GM19467 (cell line): ENCODE data around the gene KCNK7.

Source experiments
- ATAC-seq: cut with Tn5 transposase; IDR thresholded peaks from one replicate; pipeline ENCODE4 v1.9.1; 2021; ENCODE audit warnings: mild to moderate bottlenecking, moderate library complexity; ENCODE audit not compliant: unreplicated experiment

Gene KCNK7

GRCh38 chr11:65627202-65627601 is 31.6 kb upstream of the KCNK7 start:
- ATAC-seq = no peak

GRCh38 chr11:65625628-65626342 is 30.2 kb upstream of the KCNK7 start:
- no peak for ATAC-seq

GRCh38 chr11:65624931-65625627 is 29.5 kb upstream of the KCNK7 start:
- no peak for ATAC-seq

DNA sequence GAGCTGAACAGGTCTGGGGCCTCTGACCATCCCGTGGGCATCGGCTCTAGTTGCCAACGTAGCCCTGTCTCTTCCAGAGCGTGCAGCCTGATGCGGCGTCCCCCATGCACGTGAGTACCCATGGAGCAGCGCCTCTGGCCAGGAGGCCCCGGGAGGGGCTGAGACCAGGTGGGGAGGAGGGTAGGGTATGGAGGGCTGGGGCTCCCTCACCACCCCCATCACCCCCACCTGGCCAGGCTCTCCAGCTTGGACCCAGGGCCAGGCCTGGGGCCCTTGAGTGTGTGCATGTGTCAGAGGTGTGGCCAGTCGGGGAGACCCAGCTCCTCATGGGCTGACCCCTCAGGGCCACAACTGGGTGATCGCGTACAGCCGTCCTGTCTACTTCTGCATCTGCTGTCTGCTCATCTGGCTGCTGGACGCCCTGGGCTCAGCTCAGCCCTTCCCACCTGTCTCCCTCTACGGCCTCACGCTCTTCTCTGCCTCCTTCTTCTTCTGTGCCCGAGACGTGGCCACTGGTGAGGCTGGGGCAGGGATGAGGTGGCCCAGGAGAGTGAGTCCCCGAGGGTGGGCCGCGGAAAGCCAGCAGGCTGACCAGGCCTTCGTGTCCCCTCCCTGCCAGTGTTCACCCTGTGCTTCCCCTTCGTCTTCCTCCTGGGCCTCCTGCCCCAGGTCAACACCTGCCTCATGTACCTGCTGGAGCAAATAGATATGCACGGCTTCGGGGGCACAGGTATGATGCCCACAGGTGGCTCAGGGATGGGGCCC is 28.4 kb upstream of the KCNK7 start:
- no peak for ATAC-seq

- ATAC-seq = no peak
Measured at GRCh38 chr11:65623177-65623576, 27.6 kb upstream of the KCNK7 start.

- no peak for ATAC-seq
Measured at GRCh38 chr11:65622011-65622410, 26.4 kb upstream of the KCNK7 start.

DNA sequence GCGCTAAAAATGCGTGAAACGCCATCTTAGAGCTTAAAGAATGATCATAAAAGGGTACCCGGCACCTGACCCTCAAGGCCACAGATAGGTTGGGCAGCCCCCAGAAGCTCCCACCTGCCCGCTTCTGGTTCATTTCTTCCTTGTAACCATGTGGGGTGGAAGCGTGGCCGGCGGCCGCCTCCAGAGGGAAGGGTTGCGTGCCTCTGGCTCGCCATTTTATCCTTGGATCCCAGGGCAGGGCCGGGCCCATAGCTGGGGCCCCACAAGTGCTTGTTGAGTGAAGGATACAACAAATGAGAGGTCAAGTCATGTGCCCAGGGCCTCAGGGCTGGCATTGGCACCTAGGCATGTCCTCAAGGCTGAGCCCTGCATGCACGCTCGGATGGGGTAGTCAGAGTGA is 25.9 kb upstream of the KCNK7 start:
- no peak for ATAC-seq

GRCh38 chr11:65620666-65621065 is 25.1 kb upstream of the KCNK7 start:
- no peak for ATAC-seq

- ATAC-seq = no peak
Measured at GRCh38 chr11:65619281-65619928, 23.8 kb upstream of the KCNK7 start.

GRCh38 chr11:65618763-65619162 is 23.2 kb upstream of the KCNK7 start:
- no peak for ATAC-seq

- no peak for ATAC-seq
Measured at GRCh38 chr11:65617990-65618751, 22.6 kb upstream of the KCNK7 start.

DNA sequence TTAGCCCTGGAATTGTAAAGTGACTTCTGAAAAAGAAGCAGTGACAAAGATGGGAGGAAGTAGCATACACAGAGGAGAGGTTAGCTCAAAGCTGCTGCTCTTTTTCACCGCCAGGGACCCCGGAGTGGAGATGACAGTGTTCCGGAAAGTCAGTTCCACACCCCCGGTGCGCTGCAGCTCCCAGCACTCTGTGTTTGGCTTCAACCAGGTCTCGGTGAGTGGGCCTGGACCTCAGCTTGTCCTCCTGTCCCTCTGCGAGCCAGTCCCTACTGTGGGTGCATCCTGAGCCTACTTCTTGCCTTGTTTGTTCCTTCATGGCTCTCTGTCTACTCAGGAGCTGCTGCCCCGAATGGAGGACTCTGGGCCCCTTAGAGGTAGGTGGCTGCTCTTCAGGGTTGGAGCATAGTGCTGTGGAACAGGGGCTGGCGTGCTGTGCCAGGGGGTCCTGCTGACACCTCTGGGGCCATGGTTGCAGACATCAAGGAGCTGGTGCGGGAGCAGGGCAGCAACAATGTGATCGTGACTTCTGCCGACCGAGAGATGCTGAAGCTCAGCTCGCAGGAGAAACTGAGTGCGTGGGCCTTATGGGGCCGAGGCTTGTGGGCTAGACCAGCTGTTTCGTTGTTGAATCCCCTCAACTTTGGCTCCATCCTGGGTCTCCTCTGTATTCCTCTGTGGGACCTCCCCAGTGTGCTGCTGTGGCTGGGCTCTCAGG is 21.7 kb upstream of the KCNK7 start:
- ATAC-seq = no peak

GRCh38 chr11:65616575-65617001 is 21.0 kb upstream of the KCNK7 start:
- no peak for ATAC-seq

DNA sequence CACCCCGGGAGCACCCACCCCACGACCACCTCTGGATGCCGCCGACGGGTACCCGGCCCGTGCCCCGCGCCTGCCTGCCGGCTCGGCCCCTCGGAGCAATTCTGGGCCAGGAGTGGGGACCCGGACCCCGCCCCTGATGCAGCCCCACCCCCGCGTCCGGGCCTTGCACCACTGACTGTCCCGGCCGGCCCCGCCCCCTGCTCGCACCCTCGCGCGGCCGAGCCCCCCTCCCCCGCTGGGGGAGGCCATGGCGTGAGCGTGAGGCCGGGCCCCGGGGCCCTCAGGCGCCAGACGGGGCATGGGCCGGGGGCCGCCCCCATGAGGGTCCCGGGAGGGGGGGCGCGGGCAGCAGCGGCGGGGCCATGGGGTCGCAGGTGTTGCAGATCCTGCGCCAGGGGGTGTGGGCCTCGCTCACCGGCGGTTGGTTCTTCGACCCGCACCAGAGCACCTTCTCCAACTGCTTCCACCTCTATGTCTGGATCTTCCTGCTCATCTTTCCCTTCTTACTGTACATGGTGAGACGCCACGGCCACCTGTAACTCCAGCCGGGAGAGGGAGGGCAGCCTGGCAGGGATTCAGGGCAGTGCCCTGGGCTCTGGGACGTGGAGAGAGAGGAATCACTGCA is 20.5 kb upstream of the KCNK7 start:
- ATAC-seq = peak; percentile 0

- ATAC-seq = peak; percentile 67
Measured at GRCh38 chr11:65615229-65615949, 19.8 kb upstream of the KCNK7 start, which contains the start of gene PCNX3. PCNX3 (plus strand) TSS chr11:65615776; CDS start chr11:65616312, 536 bp downstream.

GRCh38 chr11:65613091-65613928 is 17.7 kb upstream of the KCNK7 start:
- no peak for ATAC-seq

GRCh38 chr11:65612691-65613090 is 17.1 kb upstream of the KCNK7 start:
- ATAC-seq = no peak
